ENCODE results near the gene LCN10. TPM values are rescaled to one million over a fixed set of nuclear protein-coding genes. Genes with fewer than 3 reads are reported as not detected.
A peak's percentile ranks its signal among the peaks of the same experiment; 100 is the strongest.

The LCN10 gene
- total RNA-seq, 6 donors from 2014 or later = 0.39 to 17.8 (median 2.2) TPM

DNA sequence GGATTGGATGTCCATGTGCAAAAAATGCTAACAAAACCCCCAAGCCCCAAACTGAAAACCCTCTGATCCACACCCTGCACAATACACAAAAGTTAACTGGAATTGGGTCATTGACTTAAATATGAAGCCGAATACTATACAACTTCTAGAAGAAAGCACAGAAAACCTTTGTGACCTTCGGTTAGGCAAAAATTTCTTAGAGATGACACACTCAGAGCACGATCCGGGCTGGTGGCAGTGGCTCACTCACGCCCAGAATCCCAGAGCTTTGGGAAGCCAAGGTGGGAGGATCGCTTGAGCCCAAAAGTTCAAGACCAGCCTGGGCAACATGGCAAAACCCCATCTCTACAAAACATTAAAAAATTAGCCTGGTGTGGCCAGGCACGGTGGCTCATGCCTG lies 32.2 kb downstream of the LCN10 start:
- no peaks in the 10 kb centered on the region for H3K9me3 ChIP-seq
- no peak overlapping the region for H3K27ac ChIP-seq
- TF ChIP-seq POLR2AphosphoS5 (IDR thresholded peaks at IDR 0.05) (no peak), EP300 (IDR thresholded peaks at IDR 0.05) (no peak), POLR2A (IDR thresholded peaks at IDR 0.05) (no peak)
- TF ChIP-seq, protein P1, sequence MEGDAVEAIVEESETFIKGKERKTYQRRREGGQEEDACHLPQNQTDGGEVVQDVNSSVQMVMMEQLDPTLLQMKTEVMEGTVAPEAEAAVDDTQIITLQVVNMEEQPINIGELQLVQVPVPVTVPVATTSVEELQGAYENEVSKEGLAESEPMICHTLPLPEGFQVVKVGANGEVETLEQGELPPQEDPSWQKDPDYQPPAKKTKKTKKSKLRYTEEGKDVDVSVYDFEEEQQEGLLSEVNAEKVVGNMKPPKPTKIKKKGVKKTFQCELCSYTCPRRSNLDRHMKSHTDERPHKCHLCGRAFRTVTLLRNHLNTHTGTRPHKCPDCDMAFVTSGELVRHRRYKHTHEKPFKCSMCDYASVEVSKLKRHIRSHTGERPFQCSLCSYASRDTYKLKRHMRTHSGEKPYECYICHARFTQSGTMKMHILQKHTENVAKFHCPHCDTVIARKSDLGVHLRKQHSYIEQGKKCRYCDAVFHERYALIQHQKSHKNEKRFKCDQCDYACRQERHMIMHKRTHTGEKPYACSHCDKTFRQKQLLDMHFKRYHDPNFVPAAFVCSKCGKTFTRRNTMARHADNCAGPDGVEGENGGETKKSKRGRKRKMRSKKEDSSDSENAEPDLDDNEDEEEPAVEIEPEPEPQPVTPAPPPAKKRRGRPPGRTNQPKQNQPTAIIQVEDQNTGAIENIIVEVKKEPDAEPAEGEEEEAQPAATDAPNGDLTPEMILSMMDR (IDR thresholded peaks at IDR 0.05) = no peak
- peaks cover 0 to 12% (median 2%) of the 10 kb centered on the region in 4 donors for H3K27me3 ChIP-seq
- no peak overlapping the region for H3K4me3 ChIP-seq
- H3K36me3 ChIP-seq = no peaks in the 10 kb centered on the region
- ATAC-seq (ENCODE audit: low FRiP score in 2 of 2) (no peak), DNase-seq (no peak)
- peaks cover 30 to 39% (median 34%) of the 10 kb centered on the region in 4 donors for H3K4me1 ChIP-seq
- 94 to 95% methylated on average over 7 of the region's 7 CpGs for WGBS, 2 donors

- Histone ChIP-seq H3K4me3 (no peak overlapping the region), H3K9me3 (no peaks in the 10 kb centered on the region), H3K36me3 (no peaks in the 10 kb centered on the region), H3K27ac (no peak overlapping the region), H3K4me1 (peaks cover 20 to 31% (median 25%) of the 10 kb centered on the region in 4 donors), H3K27me3 (peaks cover 0 to 12% (median 2%) of the 10 kb centered on the region in 4 donors)
- WGBS, 2 donors = 87 to 91% methylated on average over 6 to 24 of the region's 24 CpGs
- ATAC-seq (ENCODE audit: low FRiP score in 2 of 2) = no peak
- peak in 1 of 2 donors; percentile 81 for DNase-seq
- TF ChIP-seq, protein P1 (IDR thresholded peaks at IDR 0.05) = no peak
- TF ChIP-seq EP300 (IDR thresholded peaks at IDR 0.05) (no peak), POLR2AphosphoS5 (IDR thresholded peaks at IDR 0.05) (no peak), POLR2A (IDR thresholded peaks at IDR 0.05) (no peak)
Measured at GRCh38 chr9:136709454-136710109, 33.2 kb downstream of the LCN10 start.

DNA sequence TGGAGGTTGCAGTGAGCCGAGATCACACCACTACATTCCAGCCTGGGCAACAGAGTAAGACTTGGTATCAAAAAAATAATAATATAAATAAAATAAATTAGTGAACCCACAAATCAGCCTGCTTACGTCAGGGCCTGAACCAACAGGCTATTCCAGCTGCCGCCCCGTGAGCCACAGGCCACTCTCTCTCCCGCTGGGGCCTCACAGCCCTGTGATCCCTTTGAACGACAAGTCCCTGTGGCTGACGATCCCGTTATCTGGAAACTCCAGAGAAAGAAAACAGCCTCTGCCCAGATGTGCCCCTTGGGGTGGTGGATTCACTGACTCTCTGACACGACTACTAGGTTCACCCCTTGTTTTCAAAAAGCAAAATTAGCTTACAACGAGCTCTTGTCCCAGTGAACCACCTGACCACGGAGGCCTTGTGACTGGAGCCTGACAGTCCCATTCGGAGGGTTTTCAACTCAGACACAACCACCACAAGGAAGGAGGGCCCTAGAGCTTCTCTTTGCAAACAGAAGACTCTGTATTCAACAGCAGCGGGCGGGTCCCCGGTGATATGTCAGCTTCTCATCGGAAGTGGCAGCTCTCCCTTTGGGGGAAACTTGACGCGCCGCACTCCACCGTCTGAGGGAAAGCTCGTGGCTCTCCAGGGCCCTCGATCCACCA lies 34.8 kb downstream of the LCN10 start:
- peaks cover 12 to 15% (median 13%) of the 10 kb centered on the region in 4 donors for H3K4me1 ChIP-seq
- TF ChIP-seq POLR2A (IDR thresholded peaks at IDR 0.05) (no peak), EP300 (IDR thresholded peaks at IDR 0.05) (no peak), POLR2AphosphoS5 (IDR thresholded peaks at IDR 0.05) (no peak)
- TF ChIP-seq, protein P1 (IDR thresholded peaks at IDR 0.05) = no peak
- ATAC-seq (ENCODE audit: low FRiP score in 2 of 2) (no peak), DNase-seq (no peak)
- no peak overlapping the region for H3K4me3 ChIP-seq
- no peaks in the 10 kb centered on the region for H3K36me3 ChIP-seq
- no peaks in the 10 kb centered on the region for H3K9me3 ChIP-seq
- peaks cover 0 to 10% (median 2%) of the 10 kb centered on the region in 4 donors for H3K27me3 ChIP-seq
- no peak overlapping the region for H3K27ac ChIP-seq
- 83 to 85% methylated on average over 12 to 22 of the region's 22 CpGs for WGBS, 2 donors

- Histone ChIP-seq H3K36me3 (no peaks in the 10 kb centered on the region), H3K27me3 (peaks cover 0 to 5% (median 0%) of the 10 kb centered on the region in 4 donors), H3K4me3 (no peak overlapping the region), H3K9me3 (no peaks in the 10 kb centered on the region), H3K27ac (no peak overlapping the region), H3K4me1 (peaks cover 6 to 7% (median 6%) of the 10 kb centered on the region in 4 donors)
- 97 to 99% methylated on average over 4 to 7 of the region's 7 CpGs for WGBS, 2 donors
- DNase-seq (no peak), ATAC-seq (ENCODE audit: low FRiP score in 2 of 2) (no peak)
- TF ChIP-seq POLR2AphosphoS5 (IDR thresholded peaks at IDR 0.05) (no peak), EP300 (IDR thresholded peaks at IDR 0.05) (no peak), POLR2A (IDR thresholded peaks at IDR 0.05) (no peak)
- TF ChIP-seq, protein P1 (IDR thresholded peaks at IDR 0.05) = no peak
Measured at GRCh38 chr9:136707011-136707410, 35.7 kb downstream of the LCN10 start.

All from upper lobe of left lung (tissue), 6 donors.